ENCODE measurements around the gene CDK18. TPM values are rescaled to one million over a fixed set of nuclear protein-coding genes. Genes with fewer than 3 reads are reported as not detected.

The CDK18 gene
- total RNA-seq, 1 experiment from 2014 or later: 38.5 TPM

- H2BK12ac ChIP-seq (ENCODE audit: insufficient read length, low read depth, low read length): no peak overlapping the region
- H3K4ac ChIP-seq (ENCODE audit: low read depth, low read length): no peak overlapping the region
- no peak overlapping the region for H3K23ac ChIP-seq (ENCODE audit: insufficient read length, low read depth, low read length)
- H2BK15ac ChIP-seq (ENCODE audit: low read depth, low read length): no peak overlapping the region
- peaks cover 12% of the 10 kb centered on the region; the same call in 1 of the 2 replicates for H3K4me1 ChIP-seq (ENCODE audit: insufficient read depth, low read length)
- no peak overlapping the region for H2BK120ac ChIP-seq (ENCODE audit: low read depth, low read length, poor library complexity, severe bottlenecking)
- no peaks in the 10 kb centered on the region for H3K23me2 ChIP-seq (ENCODE audit: insufficient read length, low read depth, low read length, poor library complexity, severe bottlenecking)
- no peak overlapping the region for H3K4me2 ChIP-seq (ENCODE audit: insufficient read depth, insufficient read length, low read length)
- H3K56ac ChIP-seq (ENCODE audit: insufficient read length, low read depth, low read length): no peak overlapping the region
- no peak overlapping the region for H3K27ac ChIP-seq (ENCODE audit: insufficient read length, low read depth, low read length)
- no peak overlapping the region for H2BK20ac ChIP-seq (ENCODE audit: low read depth, low read length, poor library complexity, severe bottlenecking)
- no peak overlapping the region for H4K8ac ChIP-seq (replicated peaks; ENCODE audit: insufficient read length, low read depth, low read length)
- no peaks in the 10 kb centered on the region for H4K20me1 ChIP-seq (ENCODE audit: control insufficient read depth, insufficient read depth, insufficient read length)
- H3K36me3 Mint-ChIP-seq (ENCODE audit: insufficient read depth in 1 of 3, low read depth in 3 of 3): peaks cover 8 to 18% (median 8%) of the 10 kb centered on the region in 3 experiments; a peak in 6 of 7 replicates
- no peak overlapping the region for H2BK5ac ChIP-seq (ENCODE audit: insufficient read length, low read length)
- no peak overlapping the region for H3K14ac ChIP-seq (ENCODE audit: insufficient read depth, low read length)
- H2AFZ ChIP-seq (ENCODE audit: low read length): no peak overlapping the region
- H2AK5ac ChIP-seq (ENCODE audit: insufficient read length, low read length): no peak overlapping the region
- H3K9me3 Mint-ChIP-seq: no peaks in the 10 kb centered on the region
- H3K18ac ChIP-seq (ENCODE audit: insufficient read length, low read depth, low read length): no peak overlapping the region
- H3K79me2 ChIP-seq (ENCODE audit: insufficient read depth, low read length): peaks cover 3% of the 10 kb centered on the region; the same call in 1 of the 2 replicates
- no CpG with 5 or more reads among the region's 3 CpGs for WGBS (ENCODE audit: extremely low coverage, insufficient read length, low lambda C conversion rate)
- peaks cover 52 to 61% of the 10 kb centered on the region in 2 experiments for H3K4me1 Mint-ChIP-seq
- no peak overlapping the region for H3K9ac ChIP-seq (ENCODE audit: extremely low read depth, insufficient read length, low read length)
- no peak for DNase-seq
- H3K27me3 ChIP-seq (ENCODE audit: insufficient read depth, low read length): no peaks in the 10 kb centered on the region
- H3T11ph ChIP-seq (ENCODE audit: low read length): no peak overlapping the region
- H4K5ac ChIP-seq (ENCODE audit: insufficient read length, low read depth, low read length): no peak overlapping the region
- H4K91ac ChIP-seq (ENCODE audit: insufficient read length, low read depth, low read length): no peak overlapping the region
- no peaks in the 10 kb centered on the region for H3K79me1 ChIP-seq (ENCODE audit: insufficient read depth, low read depth, low read length, poor library complexity, severe bottlenecking)
- H3K4me3 Mint-ChIP-seq: no peak overlapping the region
- no peaks in the 10 kb centered on the region for H3K27me3 Mint-ChIP-seq (ENCODE audit: low read depth)
- TF ChIP-seq, protein P1, sequence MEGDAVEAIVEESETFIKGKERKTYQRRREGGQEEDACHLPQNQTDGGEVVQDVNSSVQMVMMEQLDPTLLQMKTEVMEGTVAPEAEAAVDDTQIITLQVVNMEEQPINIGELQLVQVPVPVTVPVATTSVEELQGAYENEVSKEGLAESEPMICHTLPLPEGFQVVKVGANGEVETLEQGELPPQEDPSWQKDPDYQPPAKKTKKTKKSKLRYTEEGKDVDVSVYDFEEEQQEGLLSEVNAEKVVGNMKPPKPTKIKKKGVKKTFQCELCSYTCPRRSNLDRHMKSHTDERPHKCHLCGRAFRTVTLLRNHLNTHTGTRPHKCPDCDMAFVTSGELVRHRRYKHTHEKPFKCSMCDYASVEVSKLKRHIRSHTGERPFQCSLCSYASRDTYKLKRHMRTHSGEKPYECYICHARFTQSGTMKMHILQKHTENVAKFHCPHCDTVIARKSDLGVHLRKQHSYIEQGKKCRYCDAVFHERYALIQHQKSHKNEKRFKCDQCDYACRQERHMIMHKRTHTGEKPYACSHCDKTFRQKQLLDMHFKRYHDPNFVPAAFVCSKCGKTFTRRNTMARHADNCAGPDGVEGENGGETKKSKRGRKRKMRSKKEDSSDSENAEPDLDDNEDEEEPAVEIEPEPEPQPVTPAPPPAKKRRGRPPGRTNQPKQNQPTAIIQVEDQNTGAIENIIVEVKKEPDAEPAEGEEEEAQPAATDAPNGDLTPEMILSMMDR (conservative IDR thresholded peaks at IDR 0.05): no peak
- no peaks in the 10 kb centered on the region for H3K9me3 ChIP-seq (ENCODE audit: control insufficient read depth, low read depth, low read length)
- H3K27ac Mint-ChIP-seq: no peak overlapping the region; a peak in 2 of 7 replicates
Observed at GRCh38 chr1:205510951-205511330, 6.5 kb downstream of the CDK18 start.
